Lung microvascular endothelial cell (primary cell): ENCODE results near the gene MAP2K5. TPM values are rescaled to one million over a fixed set of nuclear protein-coding genes. Genes with fewer than 3 reads are reported as not detected.
"Not testable (repeated sequence)": the region's sequence is repeated elsewhere in the genome, so short reads cannot be mapped to it uniquely, and the experiment has no call there.

Source experiments
- DNase-seq, 2 donors: peaks; one replicate each; pipeline versions ENCODE4 v3.0.0 to v3.0.0-alpha.2; 2010; ENCODE audit warnings: low read depth in 2 of 2
- total RNA-seq: library from RNA; depleted of rRNA; stranded (reverse); fragments of >200 nt; gene quantifications from 2 replicates; pipeline ENCODE4 v1.2.1, GENCODE V29; 2014

The MAP2K5 gene
- total RNA-seq, 1 donor from 2014 or later, result 2.8 TPM

- no peak for DNase-seq
Observed at GRCh38 chr15:67593562-67593961, 51.1 kb downstream of the MAP2K5 start.

GRCh38 chr15:67594770-67595169 lies 52.3 kb downstream of the MAP2K5 start:
- no peak for DNase-seq

- DNase-seq, result peak in 1 of 2 donors; percentile 64
Observed at GRCh38 chr15:67595572-67595971, 53.1 kb downstream of the MAP2K5 start.

GRCh38 chr15:67601073-67601472 lies 58.6 kb downstream of the MAP2K5 start:
- DNase-seq, result no peak

GRCh38 chr15:67603063-67603462 lies 60.6 kb downstream of the MAP2K5 start:
- DNase-seq, result no peak

GRCh38 chr15:67605871-67606270 lies 63.4 kb downstream of the MAP2K5 start:
- no peak for DNase-seq

- DNase-seq, result no peak
Observed at GRCh38 chr15:67606742-67607141, 64.2 kb downstream of the MAP2K5 start.

- DNase-seq, result no peak
Observed at GRCh38 chr15:67607329-67607728, 64.8 kb downstream of the MAP2K5 start.

GRCh38 chr15:67607959-67608637 lies 65.6 kb downstream of the MAP2K5 start:
- DNase-seq, result no peak

- DNase-seq, result no peak
Observed at GRCh38 chr15:67608638-67608959, 66.1 kb downstream of the MAP2K5 start.

GRCh38 chr15:67611370-67612369 lies 69.2 kb downstream of the MAP2K5 start:
- peak in 1 of 2 donors; percentile 41 for DNase-seq

GRCh38 chr15:67613211-67613610 lies 70.7 kb downstream of the MAP2K5 start:
- DNase-seq, result no peak

- no peak for DNase-seq
Observed at GRCh38 chr15:67613708-67614107, 71.2 kb downstream of the MAP2K5 start.

GRCh38 chr15:67615131-67615534 lies 72.6 kb downstream of the MAP2K5 start:
- peak in 1 of 2 donors; percentile 8 for DNase-seq

GRCh38 chr15:67618297-67618696 lies 75.8 kb downstream of the MAP2K5 start:
- no peak for DNase-seq

GRCh38 chr15:67622110-67622509 lies 79.6 kb downstream of the MAP2K5 start:
- DNase-seq, result no peak

GRCh38 chr15:67632261-67632660 lies 89.8 kb downstream of the MAP2K5 start:
- DNase-seq, result no peak

- DNase-seq, result not testable (repeated sequence)
Observed at GRCh38 chr15:67635950-67636349, 93.4 kb downstream of the MAP2K5 start.

GRCh38 chr15:67639591-67639990 lies 97.1 kb downstream of the MAP2K5 start:
- no peak for DNase-seq

GRCh38 chr15:67641453-67641852 lies 99.0 kb downstream of the MAP2K5 start:
- no peak for DNase-seq

- no peak for DNase-seq
Observed at GRCh38 chr15:67646847-67647246, 104.3 kb downstream of the MAP2K5 start.

- no peak for DNase-seq
Observed at GRCh38 chr15:67652586-67652985, 110.1 kb downstream of the MAP2K5 start.

GRCh38 chr15:67660446-67660845 lies 117.9 kb downstream of the MAP2K5 start:
- no peak for DNase-seq
